Brain microvascular endothelial cell (primary cell): ENCODE results near the gene MARCHF6.
"Not testable (repeated sequence)": the region's sequence is repeated elsewhere in the genome, so short reads cannot be mapped to it uniquely, and the experiment has no call there.

Source experiments
- DNase-seq: peaks from one replicate; pipeline ENCODE4 v3.0.0-alpha.2; 2020
- H3K27ac ChIP-seq: fragments of 250-450 bp; sonication (Bioruptor Pico); 2 replicates; pipeline ENCODE4 v1.5.1; 2020; ENCODE audit warnings: mild to moderate bottlenecking, moderate library complexity
- H3K27me3 ChIP-seq: fragments of 250-450 bp; sonication (Bioruptor Pico); replicated peaks from 2 replicates; pipeline ENCODE4 v1.5.1; 2020; ENCODE audit warnings: mild to moderate bottlenecking
- H3K36me3 ChIP-seq: fragments of 250-450 bp; sonication (Bioruptor Pico); replicated peaks from 2 replicates; pipeline ENCODE4 v1.5.1; 2020; ENCODE audit warnings: mild to moderate bottlenecking
- H3K4me3 ChIP-seq: 2 replicates; pipeline ENCODE4 v1.5.1; 2011; ENCODE audit warnings: low read depth, mild to moderate bottlenecking, control low read depth, low read length, moderate library complexity
- CTCF ChIP-seq: IDR thresholded peaks from 2 replicates; pipeline ENCODE4 v1.5.1; 2011; ENCODE audit warnings: low read depth, mild to moderate bottlenecking, moderate library complexity, low read length, control low read depth, inconsistent platforms; ENCODE audit errors: missing control alignments
- in situ Hi-C: cut with HindIII; loops from 2 replicates; pipeline ENCODE4 v1.10.0; 2017; ENCODE audit warnings: low sequenced_read_pairs, low pct_ligation_motif_present

Gene MARCHF6

GRCh38 chr5:10367579-10367978 lies 14.1 kb downstream of the MARCHF6 start:
- no peak for DNase-seq
- H3K4me3 ChIP-seq: no peak overlapping the region
- TF ChIP-seq CTCF: no peak
- no peak overlapping the region for H3K27ac ChIP-seq
- H3K36me3 ChIP-seq: no peaks in the 10 kb centered on the region
- H3K27me3 ChIP-seq: no peaks in the 10 kb centered on the region
- in situ Hi-C loops: no loop called here

DNA sequence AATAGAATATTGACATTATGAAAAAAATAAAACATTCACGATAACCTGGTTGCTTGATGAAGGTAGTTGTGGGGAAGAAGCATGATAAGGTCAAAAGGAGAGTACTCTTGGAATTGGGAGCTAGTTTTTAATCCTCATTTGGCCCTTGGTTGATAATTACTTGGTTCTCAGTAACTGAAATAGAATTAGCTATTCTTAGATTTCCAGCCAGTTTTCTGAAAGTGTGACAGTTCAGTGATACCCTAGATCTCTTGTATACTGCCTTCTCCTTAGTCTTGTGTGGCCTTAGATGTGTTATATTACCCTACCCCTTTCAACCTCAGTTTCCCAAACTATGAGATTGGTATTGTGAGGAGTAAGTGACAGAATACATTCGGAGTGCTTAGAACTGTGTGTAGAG lies 17.4 kb downstream of the MARCHF6 start:
- no peak for DNase-seq
- no peaks in the 10 kb centered on the region for H3K36me3 ChIP-seq
- H3K4me3 ChIP-seq: no peak overlapping the region
- no peaks in the 10 kb centered on the region for H3K27me3 ChIP-seq
- no peak for TF ChIP-seq CTCF
- H3K27ac ChIP-seq: no peak overlapping the region
- in situ Hi-C loops: no loop called here

- in situ Hi-C loops, H3K36me3 ChIP-seq, H3K27ac ChIP-seq, H3K27me3 ChIP-seq, DNase-seq, H3K4me3 ChIP-seq: not testable (repeated sequence)
Observed at GRCh38 chr5:10371369-10371768, 17.9 kb downstream of the MARCHF6 start.

- TF ChIP-seq CTCF: no peak
- H3K36me3 ChIP-seq: peaks cover 7% of the 10 kb centered on the region
- no peak for DNase-seq
- no peak overlapping the region for H3K27ac ChIP-seq
- in situ Hi-C loops: no loop called here
- H3K4me3 ChIP-seq: no peak overlapping the region
- no peaks in the 10 kb centered on the region for H3K27me3 ChIP-seq
Observed at GRCh38 chr5:10372726-10373709, 19.5 kb downstream of the MARCHF6 start.

- H3K27me3 ChIP-seq: no peaks in the 10 kb centered on the region
- no peak overlapping the region for H3K4me3 ChIP-seq
- DNase-seq: no peak
- in situ Hi-C loops: no loop called here
- H3K36me3 ChIP-seq: peaks cover 7% of the 10 kb centered on the region
- no peak overlapping the region for H3K27ac ChIP-seq
- TF ChIP-seq CTCF: no peak
Observed at GRCh38 chr5:10374046-10375022, 20.8 kb downstream of the MARCHF6 start.

GRCh38 chr5:10375146-10375545 lies 21.7 kb downstream of the MARCHF6 start:
- H3K4me3 ChIP-seq, H3K27me3 ChIP-seq, in situ Hi-C loops, H3K36me3 ChIP-seq, DNase-seq, H3K27ac ChIP-seq: not testable (repeated sequence)
